HG02610 (cell line): ENCODE data around the gene LRRC15.

Source experiments
- ATAC-seq: cut with Tn5 transposase; IDR thresholded peaks from one replicate; pipeline ENCODE4 v1.9.1; 2021; ENCODE audit warnings: mild to moderate bottlenecking, moderate library complexity; ENCODE audit not compliant: unreplicated experiment

The LRRC15 gene

DNA sequence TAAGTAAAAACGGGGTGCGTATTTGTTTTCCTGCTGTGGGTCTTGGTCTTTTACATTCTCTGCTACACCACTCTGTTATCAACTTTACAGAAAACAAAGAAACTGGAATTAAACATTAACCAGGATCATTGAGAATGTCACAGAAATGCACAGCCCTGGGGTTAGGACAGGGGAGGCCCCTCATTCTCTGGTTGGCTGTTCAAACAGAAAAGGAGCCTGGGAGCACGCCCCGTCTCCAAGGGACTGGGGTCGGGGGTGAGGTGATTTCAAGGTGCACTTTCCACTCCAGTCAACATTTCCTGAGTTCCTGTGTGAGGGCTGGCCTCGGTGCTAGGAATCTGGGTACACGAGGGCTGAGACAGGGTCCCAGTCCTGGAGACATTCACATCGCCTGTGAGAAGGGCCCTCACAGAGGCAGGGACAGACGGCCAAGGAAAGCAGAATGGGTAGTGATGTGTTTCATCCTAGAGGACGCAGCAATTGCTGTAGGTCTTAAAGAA is 48.7 kb downstream of the LRRC15 start:
- ATAC-seq: no peak

DNA sequence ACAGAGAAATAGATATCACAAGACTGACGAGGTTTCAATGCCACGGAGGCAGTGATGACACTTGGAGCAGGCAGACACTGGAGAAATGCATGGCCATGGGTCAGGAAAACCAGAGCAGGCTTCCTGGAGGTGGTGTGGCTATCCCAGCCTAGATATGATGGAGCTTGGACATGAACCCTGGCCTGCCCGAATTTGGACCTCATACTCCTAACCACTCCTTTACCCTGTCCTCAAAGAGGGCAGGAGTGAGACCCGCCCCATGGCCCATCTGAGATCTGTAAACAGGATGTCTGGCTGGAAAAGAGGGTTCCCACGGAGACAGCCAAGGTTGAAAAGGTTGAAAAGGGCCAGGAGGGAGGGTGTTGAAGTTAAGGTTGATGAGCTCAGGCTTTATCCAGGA is 49.4 kb downstream of the LRRC15 start:
- ATAC-seq: no peak

GRCh38 chr3:194318511-194319161 is 50.9 kb downstream of the LRRC15 start:
- ATAC-seq: no peak

DNA sequence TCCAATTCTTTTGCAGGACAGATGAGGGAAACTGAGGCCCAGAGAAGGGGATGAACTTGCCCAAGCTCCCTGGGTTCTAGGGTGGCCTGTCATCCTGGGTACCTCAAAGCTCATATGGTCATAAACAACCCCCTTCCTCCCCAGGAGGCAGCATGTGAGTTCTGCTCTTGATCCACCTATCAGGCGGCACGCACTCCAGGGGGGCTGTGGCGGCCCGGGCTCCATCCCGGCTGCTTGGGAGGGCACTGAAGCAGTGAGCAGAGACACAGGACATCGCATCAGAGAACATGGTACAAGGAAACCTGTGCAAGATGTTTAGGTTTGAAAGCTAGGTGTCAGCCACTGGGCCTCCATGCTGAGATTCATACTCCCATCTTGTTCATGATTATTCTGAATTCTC is 52.6 kb downstream of the LRRC15 start:
- ATAC-seq: no peak

GRCh38 chr3:194315965-194316361 is 53.6 kb downstream of the LRRC15 start:
- ATAC-seq: peak; percentile 16

- ATAC-seq: peak; percentile 81
Measured at GRCh38 chr3:194315088-194315964, 54.2 kb downstream of the LRRC15 start.

- ATAC-seq: no peak
Measured at GRCh38 chr3:194314388-194315068, 55.0 kb downstream of the LRRC15 start.

GRCh38 chr3:194313560-194314387 is 55.8 kb downstream of the LRRC15 start:
- no peak for ATAC-seq

DNA sequence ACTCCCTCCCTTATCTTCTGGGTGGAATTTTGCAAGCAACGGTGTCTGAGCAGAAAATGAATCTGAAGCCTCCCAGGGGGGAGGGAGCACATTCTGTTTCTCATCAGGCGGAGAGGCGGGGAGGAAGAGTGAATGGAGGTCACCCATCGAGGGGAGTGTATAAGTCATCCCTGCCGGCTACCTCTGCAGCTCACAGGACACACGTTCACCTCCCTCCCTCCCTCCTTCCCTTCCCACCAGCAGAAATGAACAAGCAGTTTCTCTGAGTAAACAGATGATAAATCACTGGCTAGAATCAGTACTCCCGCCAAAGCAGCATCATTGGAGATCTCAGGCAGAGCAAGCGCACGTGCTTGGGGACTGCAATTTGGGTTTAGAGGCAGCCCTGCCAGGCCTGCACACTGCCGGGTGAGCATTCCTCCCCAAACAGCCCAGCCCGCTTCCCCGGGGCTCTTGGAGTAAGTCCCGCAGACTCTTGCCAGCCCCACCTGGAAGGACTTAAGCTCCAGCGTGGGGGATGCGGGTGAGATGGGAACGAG is 56.7 kb downstream of the LRRC15 start:
- ATAC-seq: no peak

- ATAC-seq: no peak
Measured at GRCh38 chr3:194312186-194312742, 57.3 kb downstream of the LRRC15 start.

GRCh38 chr3:194311000-194311399 is 58.5 kb downstream of the LRRC15 start:
- no peak for ATAC-seq

- no peak for ATAC-seq
Measured at GRCh38 chr3:194310060-194310835, 59.3 kb downstream of the LRRC15 start.

DNA sequence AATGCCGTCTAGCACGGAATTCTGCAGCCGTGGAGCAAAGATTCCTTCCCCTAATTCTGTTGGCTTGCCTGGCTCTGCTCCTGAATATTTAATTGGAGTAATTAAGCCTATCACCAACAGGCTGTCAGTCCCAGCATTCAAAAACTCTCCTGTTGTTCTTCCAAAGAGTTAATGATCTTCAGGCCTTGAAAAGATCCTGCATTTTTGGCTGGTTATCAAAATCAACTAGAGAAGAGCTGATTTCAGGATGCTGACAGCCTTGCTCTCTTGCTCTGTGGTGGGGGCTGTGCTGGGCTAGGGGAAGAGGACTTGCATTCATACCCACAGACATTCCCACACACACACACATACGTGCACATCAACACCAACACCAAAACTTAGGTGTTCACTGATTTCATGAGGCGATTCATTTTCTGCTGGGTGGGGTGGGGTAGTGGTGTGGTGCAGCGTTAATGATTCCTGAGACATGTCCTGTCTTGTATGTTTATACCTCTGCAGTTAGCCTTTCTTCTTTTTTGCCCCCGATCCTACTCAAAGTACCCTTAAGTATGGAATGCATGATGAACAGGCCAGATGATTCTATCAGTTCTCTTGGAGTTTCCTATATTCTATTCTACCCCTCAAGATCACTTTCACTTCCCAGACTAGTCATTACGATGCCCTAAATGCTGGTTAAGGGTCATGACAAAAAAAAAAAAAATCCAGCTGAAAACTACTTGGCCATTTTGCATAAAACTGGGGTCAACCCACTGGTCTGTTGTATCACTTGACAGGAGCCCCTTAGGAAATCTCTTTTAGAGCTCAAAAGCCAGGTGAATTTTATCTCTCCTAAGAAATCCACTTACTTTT is 60.7 kb downstream of the LRRC15 start:
- ATAC-seq: peak; percentile 29

GRCh38 chr3:194307849-194308248 is 61.7 kb downstream of the LRRC15 start:
- ATAC-seq: no peak

- peak; percentile 48 for ATAC-seq
Measured at GRCh38 chr3:194306771-194307640, 62.5 kb downstream of the LRRC15 start.

DNA sequence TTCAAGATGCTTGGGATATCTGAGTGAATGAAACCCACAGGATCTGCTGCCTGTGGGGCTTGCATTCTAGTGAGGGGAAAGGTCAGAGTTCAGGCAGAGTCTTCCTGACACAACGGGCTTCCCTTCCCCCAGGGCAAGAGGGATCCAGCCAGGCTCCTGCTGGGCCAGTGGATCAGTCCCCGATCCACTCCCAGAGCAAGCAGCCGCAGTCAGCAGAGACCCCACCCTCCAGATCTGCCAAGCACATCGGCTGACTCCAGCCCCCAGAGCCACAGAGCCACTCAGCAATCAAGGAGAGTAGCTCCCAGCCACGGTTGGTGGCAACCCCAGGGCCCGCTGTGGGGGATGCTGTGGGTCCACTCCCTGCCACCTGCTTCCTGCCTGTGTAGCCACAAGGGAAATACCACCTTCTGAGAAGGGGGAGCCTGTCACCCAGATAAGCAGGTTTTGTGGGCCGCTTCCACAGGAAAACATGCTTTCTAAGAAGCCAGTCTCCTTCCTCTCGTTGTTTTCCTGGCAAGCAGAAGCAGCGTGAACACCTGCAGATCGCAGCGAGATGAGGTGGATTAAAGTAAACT is 63.3 kb downstream of the LRRC15 start:
- ATAC-seq: peak; percentile 21
